ENCODE data around the gene C17orf107.

DNA sequence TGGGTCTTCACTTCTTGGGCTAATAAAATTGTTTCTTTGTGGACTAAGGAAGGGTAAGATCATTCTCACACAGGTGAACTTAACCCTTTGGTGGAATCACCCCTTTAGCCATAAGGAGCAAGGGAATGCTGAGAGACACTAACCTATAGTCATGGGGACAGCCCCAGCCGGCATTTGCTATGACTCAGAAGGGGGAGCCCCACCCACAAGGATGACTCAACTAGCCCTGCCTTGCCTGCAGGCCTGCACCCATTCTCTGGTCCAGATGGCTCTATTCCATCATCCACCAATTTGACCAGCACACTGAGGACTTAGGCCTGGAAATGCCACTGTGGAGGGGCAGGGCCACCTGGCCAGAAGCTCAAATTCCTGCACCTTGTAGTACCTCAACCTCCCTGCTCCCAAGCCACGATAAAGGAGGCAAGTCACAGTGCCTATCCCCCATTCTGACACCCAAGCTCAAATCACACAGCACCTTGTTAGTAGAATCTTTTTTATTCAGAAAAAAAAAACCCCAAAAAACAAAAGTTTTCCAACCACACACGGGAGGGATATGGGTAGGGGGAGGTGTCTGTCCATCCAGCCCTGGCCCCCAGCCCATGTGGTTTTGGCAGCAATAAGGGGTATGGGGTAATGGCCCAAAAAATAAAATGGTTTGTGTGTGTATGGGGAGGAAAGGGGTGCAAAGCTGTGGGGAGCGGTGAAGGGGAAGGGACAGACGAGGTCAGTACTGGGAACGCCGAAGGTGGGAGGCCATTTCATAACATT is 46.0 kb downstream of the C17orf107 start:
- TF ChIP-seq, protein P1, sequence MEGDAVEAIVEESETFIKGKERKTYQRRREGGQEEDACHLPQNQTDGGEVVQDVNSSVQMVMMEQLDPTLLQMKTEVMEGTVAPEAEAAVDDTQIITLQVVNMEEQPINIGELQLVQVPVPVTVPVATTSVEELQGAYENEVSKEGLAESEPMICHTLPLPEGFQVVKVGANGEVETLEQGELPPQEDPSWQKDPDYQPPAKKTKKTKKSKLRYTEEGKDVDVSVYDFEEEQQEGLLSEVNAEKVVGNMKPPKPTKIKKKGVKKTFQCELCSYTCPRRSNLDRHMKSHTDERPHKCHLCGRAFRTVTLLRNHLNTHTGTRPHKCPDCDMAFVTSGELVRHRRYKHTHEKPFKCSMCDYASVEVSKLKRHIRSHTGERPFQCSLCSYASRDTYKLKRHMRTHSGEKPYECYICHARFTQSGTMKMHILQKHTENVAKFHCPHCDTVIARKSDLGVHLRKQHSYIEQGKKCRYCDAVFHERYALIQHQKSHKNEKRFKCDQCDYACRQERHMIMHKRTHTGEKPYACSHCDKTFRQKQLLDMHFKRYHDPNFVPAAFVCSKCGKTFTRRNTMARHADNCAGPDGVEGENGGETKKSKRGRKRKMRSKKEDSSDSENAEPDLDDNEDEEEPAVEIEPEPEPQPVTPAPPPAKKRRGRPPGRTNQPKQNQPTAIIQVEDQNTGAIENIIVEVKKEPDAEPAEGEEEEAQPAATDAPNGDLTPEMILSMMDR (IDR thresholded peaks at IDR 0.05): no peak
- TF ChIP-seq POLR2A (IDR thresholded peaks at IDR 0.05) (no peak), EP300 (IDR thresholded peaks at IDR 0.05; ENCODE audit: low read depth) (no peak)
